WTC11 (cell line): ENCODE results near the gene IRF3. TPM values are rescaled to one million over a fixed set of nuclear protein-coding genes. Genes with fewer than 3 reads are reported as not detected.

ENCODE experiments used
- ATAC-seq: fragments of 200-7000 bp; cut with Tn5 transposase; 2 replicates; pipeline ENCODE4 v1.10.0; 2021; ENCODE audit warnings: mild to moderate bottlenecking, moderate library complexity
- CTCF ChIA-PET: fragments of 300-600 bp; sonication (Branson Sonifier 250); formaldehyde crosslinking; loops from one replicate; lab custom pipeline; 2021; ENCODE audit warnings: antibody characterized with exemption; lab: Charles Lee
- POLR2A ChIA-PET: fragments of 350-600 bp; sonication (Branson Sonifier 250); formaldehyde crosslinking; loops from one replicate; lab custom pipeline; 2021; ENCODE audit warnings: antibody characterized with exemption; lab: Charles Lee
- DNase-seq: peaks from one replicate; pipeline ENCODE4 v3.0.0; 2021; ENCODE audit warnings: low spot score
- H3K27ac Mint-ChIP-seq: 2 replicates; pipeline ENCODE4 v1.8.0; 2021; ENCODE audit warnings: mixed read lengths
- H3K27me3 Mint-ChIP-seq: 2 replicates; pipeline ENCODE4 v1.8.0; 2021; ENCODE audit warnings: low read depth, mild to moderate bottlenecking, moderate library complexity, mixed read lengths
- H3K36me3 Mint-ChIP-seq: 2 replicates; pipeline ENCODE4 v1.8.0; 2021; ENCODE audit warnings: mixed read lengths
- H3K4me1 Mint-ChIP-seq: 2 replicates; pipeline ENCODE4 v1.8.0; 2022; ENCODE audit warnings: mixed read lengths
- H3K4me3 Mint-ChIP-seq: 2 replicates; pipeline ENCODE4 v1.8.0; 2021; ENCODE audit warnings: mild to moderate bottlenecking, moderate library complexity, mixed read lengths
- H3K9me3 Mint-ChIP-seq: 2 replicates; pipeline ENCODE4 v1.8.0; 2021; ENCODE audit warnings: mixed read lengths
- E2F4 ChIP-seq: sonication (generic); formaldehyde crosslinking; IDR thresholded peaks from 2 replicates; pipeline ENCODE4 v1.8.1; 2022; ENCODE audit warnings: low read depth, mild to moderate bottlenecking, moderate library complexity, missing genetic modification reagents, borderline replicate concordance
- HMGA2 ChIP-seq: fragments of 250-450 bp; sonication (Bioruptor Pico); IDR thresholded peaks from 2 replicates; pipeline ENCODE4 v1.4.0; 2021; ENCODE audit warnings: mild to moderate bottlenecking, moderate library complexity
- OVOL2 ChIP-seq: fragments of 250-450 bp; sonication (Bioruptor Pico); IDR thresholded peaks from 2 replicates; pipeline ENCODE4 v1.9.0; 2021; ENCODE audit warnings: mild to moderate bottlenecking, borderline replicate concordance
- PREB ChIP-seq: sonication (generic); formaldehyde crosslinking; IDR thresholded peaks from 2 replicates; pipeline ENCODE4 v1.8.1; 2022; ENCODE audit warnings: mild to moderate bottlenecking, missing genetic modification reagents, moderate library complexity, borderline replicate concordance
- SMAD3 ChIP-seq: sonication (generic); formaldehyde crosslinking; IDR thresholded peaks from 2 replicates; pipeline ENCODE4 v1.8.0; 2022; ENCODE audit warnings: missing genetic modification reagents, mild to moderate bottlenecking, borderline replicate concordance
- TCF7 ChIP-seq: sonication (generic); formaldehyde crosslinking; IDR thresholded peaks from 2 replicates; pipeline ENCODE4 v1.8.0; 2022; ENCODE audit warnings: mild to moderate bottlenecking, low read depth, missing genetic modification reagents, moderate library complexity
- ZNF416 ChIP-seq: fragments of 250-450 bp; sonication (Bioruptor Pico); IDR thresholded peaks from 2 replicates; pipeline ENCODE4 v1.9.0; 2021; ENCODE audit warnings: mild to moderate bottlenecking, inconsistent platforms
- ZNF423 ChIP-seq: fragments of 250-450 bp; sonication (Bioruptor Pico); IDR thresholded peaks from 2 replicates; pipeline ENCODE4 v2.1.2; 2022; ENCODE audit warnings: mild to moderate bottlenecking, moderate library complexity
- total RNA-seq: library from RNA; stranded (reverse); gene quantifications from 3 replicates; pipeline ENCODE4 v1.2.3, GENCODE V29; 2021
- TF ChIP-seq, protein P1 (sequence below): fragments of 250-450 bp; sonication (Bioruptor Pico); conservative IDR thresholded peaks from 2 replicates; pipeline ENCODE4 v1.9.0; 2021; ENCODE audit warnings: mild to moderate bottlenecking
- TF ChIP-seq, protein P2 (sequence below): fragments of 250-450 bp; sonication (Bioruptor Pico); IDR thresholded peaks from 2 replicates; pipeline ENCODE4 v1.9.0; 2021; ENCODE audit warnings: mild to moderate bottlenecking
- TF ChIP-seq, protein P3 (sequence below): sonication (generic); formaldehyde crosslinking; IDR thresholded peaks from 2 replicates; pipeline ENCODE4 v1.8.0; 2023; ENCODE audit warnings: missing genetic modification reagents
- TF ChIP-seq, protein P4 (sequence below): sonication (generic); formaldehyde crosslinking; IDR thresholded peaks from 2 replicates; pipeline ENCODE4 v1.8.1; 2023; ENCODE audit warnings: mild to moderate bottlenecking, missing genetic modification reagents
- TF ChIP-seq, protein P5 (sequence below): fragments of 200-600 bp; IDR thresholded peaks from 2 replicates; pipeline ENCODE4 v1.8.0; 2022; ENCODE audit warnings: antibody characterized with exemption
- TF ChIP-seq, protein P6 (sequence below): sonication (generic); formaldehyde crosslinking; IDR thresholded peaks from 2 replicates; pipeline ENCODE4 v1.8.1; 2022; ENCODE audit warnings: missing genetic modification reagents, borderline replicate concordance

Gene IRF3
- total RNA-seq, 1 experiment from 2014 or later = 165 TPM

GRCh38 chr19:49629659-49630058, 36.0 kb downstream of the IRF3 start:
- TF ChIP-seq E2F4 (CRISPR knock-in tag) (no peak), PREB (CRISPR knock-in tag) (no peak), ZNF423 (CRISPR knock-in tag) (no peak), OVOL2 (CRISPR knock-in tag) (no peak), ZNF416 (no peak), SMAD3 (CRISPR knock-in tag) (no peak), TCF7 (no peak), HMGA2 (CRISPR knock-in tag) (no peak)
- TF ChIP-seq, protein P1, sequence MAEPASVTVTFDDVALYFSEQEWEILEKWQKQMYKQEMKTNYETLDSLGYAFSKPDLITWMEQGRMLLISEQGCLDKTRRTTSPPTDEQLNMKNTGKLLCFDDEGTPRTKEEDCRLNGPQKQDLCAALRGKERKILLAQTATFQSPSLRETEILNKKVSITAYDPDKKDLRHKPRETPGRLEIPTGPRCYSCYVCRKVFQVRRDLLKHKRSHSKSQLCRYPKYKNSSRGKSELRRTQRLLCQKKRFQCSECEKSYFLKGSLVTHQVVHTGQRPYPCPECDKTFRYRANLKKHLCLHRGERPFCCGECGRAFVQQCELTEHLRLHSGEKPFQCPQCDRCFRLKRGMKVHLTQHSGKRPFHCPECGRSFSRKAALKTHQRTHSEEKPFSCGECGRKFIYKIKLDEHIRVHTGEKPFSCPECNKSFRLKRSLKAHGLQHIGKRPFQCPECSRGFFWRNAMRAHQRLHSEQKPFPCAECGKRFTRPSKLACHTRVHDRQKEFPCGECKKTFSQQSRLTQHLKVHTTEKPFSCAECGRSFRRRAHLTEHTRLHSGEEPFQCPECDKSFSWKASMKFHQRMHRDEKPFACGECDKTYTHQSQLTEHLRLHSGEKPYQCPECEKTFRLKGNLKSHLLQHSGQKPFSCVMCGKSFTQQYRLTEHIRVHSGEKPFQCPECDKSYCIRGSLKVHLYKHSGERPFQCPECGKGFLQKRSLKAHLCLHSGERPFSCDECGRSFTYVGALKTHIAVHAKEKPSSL (CRISPR knock-in tag) = no peak
- TF ChIP-seq, protein P2, sequence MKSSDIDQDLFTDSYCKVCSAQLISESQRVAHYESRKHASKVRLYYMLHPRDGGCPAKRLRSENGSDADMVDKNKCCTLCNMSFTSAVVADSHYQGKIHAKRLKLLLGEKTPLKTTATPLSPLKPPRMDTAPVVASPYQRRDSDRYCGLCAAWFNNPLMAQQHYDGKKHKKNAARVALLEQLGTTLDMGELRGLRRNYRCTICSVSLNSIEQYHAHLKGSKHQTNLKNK (CRISPR knock-in tag) = no peak
- TF ChIP-seq, protein P3, sequence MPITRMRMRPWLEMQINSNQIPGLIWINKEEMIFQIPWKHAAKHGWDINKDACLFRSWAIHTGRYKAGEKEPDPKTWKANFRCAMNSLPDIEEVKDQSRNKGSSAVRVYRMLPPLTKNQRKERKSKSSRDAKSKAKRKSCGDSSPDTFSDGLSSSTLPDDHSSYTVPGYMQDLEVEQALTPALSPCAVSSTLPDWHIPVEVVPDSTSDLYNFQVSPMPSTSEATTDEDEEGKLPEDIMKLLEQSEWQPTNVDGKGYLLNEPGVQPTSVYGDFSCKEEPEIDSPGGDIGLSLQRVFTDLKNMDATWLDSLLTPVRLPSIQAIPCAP (CRISPR knock-in tag) = no peak
- TF ChIP-seq, protein P4, sequence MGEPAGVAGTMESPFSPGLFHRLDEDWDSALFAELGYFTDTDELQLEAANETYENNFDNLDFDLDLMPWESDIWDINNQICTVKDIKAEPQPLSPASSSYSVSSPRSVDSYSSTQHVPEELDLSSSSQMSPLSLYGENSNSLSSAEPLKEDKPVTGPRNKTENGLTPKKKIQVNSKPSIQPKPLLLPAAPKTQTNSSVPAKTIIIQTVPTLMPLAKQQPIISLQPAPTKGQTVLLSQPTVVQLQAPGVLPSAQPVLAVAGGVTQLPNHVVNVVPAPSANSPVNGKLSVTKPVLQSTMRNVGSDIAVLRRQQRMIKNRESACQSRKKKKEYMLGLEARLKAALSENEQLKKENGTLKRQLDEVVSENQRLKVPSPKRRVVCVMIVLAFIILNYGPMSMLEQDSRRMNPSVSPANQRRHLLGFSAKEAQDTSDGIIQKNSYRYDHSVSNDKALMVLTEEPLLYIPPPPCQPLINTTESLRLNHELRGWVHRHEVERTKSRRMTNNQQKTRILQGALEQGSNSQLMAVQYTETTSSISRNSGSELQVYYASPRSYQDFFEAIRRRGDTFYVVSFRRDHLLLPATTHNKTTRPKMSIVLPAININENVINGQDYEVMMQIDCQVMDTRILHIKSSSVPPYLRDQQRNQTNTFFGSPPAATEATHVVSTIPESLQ (CRISPR knock-in tag) = no peak
- TF ChIP-seq, protein P5, sequence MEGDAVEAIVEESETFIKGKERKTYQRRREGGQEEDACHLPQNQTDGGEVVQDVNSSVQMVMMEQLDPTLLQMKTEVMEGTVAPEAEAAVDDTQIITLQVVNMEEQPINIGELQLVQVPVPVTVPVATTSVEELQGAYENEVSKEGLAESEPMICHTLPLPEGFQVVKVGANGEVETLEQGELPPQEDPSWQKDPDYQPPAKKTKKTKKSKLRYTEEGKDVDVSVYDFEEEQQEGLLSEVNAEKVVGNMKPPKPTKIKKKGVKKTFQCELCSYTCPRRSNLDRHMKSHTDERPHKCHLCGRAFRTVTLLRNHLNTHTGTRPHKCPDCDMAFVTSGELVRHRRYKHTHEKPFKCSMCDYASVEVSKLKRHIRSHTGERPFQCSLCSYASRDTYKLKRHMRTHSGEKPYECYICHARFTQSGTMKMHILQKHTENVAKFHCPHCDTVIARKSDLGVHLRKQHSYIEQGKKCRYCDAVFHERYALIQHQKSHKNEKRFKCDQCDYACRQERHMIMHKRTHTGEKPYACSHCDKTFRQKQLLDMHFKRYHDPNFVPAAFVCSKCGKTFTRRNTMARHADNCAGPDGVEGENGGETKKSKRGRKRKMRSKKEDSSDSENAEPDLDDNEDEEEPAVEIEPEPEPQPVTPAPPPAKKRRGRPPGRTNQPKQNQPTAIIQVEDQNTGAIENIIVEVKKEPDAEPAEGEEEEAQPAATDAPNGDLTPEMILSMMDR = no peak
- TF ChIP-seq, protein P6, sequence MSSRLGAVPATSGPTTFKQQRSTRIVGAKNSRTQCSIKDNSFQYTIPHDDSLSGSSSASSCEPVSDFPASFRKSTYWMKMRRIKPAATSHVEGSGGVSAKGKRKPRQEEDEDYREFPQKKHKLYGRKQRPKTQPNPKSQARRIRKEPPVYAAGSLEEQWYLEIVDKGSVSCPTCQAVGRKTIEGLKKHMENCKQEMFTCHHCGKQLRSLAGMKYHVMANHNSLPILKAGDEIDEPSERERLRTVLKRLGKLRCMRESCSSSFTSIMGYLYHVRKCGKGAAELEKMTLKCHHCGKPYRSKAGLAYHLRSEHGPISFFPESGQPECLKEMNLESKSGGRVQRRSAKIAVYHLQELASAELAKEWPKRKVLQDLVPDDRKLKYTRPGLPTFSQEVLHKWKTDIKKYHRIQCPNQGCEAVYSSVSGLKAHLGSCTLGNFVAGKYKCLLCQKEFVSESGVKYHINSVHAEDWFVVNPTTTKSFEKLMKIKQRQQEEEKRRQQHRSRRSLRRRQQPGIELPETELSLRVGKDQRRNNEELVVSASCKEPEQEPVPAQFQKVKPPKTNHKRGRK (CRISPR knock-in tag) = no peak
- TF ChIP-seq, all 79 proteins: peak for 0
- Mint-ChIP-seq H3K36me3 (peaks cover 14% of the 10 kb centered on the region; the same call in 1 of the 2 replicates), H3K9me3 (no peaks in the 10 kb centered on the region), H3K4me1 (peaks cover 7% of the 10 kb centered on the region), H3K4me3 (no peak overlapping the region), H3K27me3 (no peaks in the 10 kb centered on the region), H3K27ac (peak overlapping the region; percentile 92)
- CTCF ChIA-PET = interaction anchor here (1.1 kb wide), 1 partner anchor 14 kb away, joined by 3 read pairs; no protein-coding TSS in a partner anchor
- no peak for ATAC-seq
- no peak for DNase-seq
- POLR2A ChIA-PET = interaction anchor here (3.0 kb wide), 1 partner anchor 10 kb away, joined by 18 read pairs; the partner anchor contains the start of gene RRAS
